GM12878 (cell line): Measurements from ENCODE around the gene PGGT1B. TPM values are rescaled to one million over a fixed set of nuclear protein-coding genes. Genes with fewer than 3 reads are reported as not detected.

Source experiments
- CBX5 ChIP-seq: sonication (generic); IDR thresholded peaks from 2 replicates; pipeline ENCODE4 v1.6.1; 2016; ENCODE audit warnings: low read depth, moderate library complexity, mild to moderate bottlenecking, inconsistent platforms
- CHD1 ChIP-seq: IDR thresholded peaks from 2 replicates; pipeline ENCODE4 v1.6.1; 2012; ENCODE audit warnings: low read depth, low read length, improper control_type of control experiment
- CHD4 ChIP-seq: fragments of 200-600 bp; sonication (generic); IDR thresholded peaks from 2 replicates; pipeline ENCODE4 v1.6.1; 2016; ENCODE audit warnings: mild to moderate bottlenecking
- DPF2 ChIP-seq: fragments of 450-650 bp; IDR thresholded peaks from 2 replicates; pipeline ENCODE4 v1.6.1; 2017; ENCODE audit warnings: mild to moderate bottlenecking
- E2F8 ChIP-seq: fragments of 450-650 bp; IDR thresholded peaks from 2 replicates; pipeline ENCODE4 v1.6.1; 2018; ENCODE audit warnings: mild to moderate bottlenecking, low read depth, moderate library complexity; ENCODE audit not compliant: partially characterized antibody
- ESRRA ChIP-seq: IDR thresholded peaks from 2 replicates; pipeline ENCODE4 v1.6.1; 2012; ENCODE audit warnings: mild to moderate bottlenecking, low read length, improper control_type of control experiment
- HDAC2 ChIP-seq: fragments of 200-600 bp; sonication (generic); IDR thresholded peaks from 2 replicates; pipeline ENCODE4 v1.6.1; 2017
- MYB ChIP-seq: fragments of 150-350 bp; IDR thresholded peaks from 2 replicates; pipeline ENCODE4 v1.6.1; 2014; ENCODE audit warnings: mild to moderate bottlenecking, low read depth, low read length, borderline replicate concordance
- NFXL1 ChIP-seq: fragments of 450-650 bp; IDR thresholded peaks from 2 replicates; pipeline ENCODE4 v1.6.1; 2017; ENCODE audit warnings: antibody characterized with exemption, mild to moderate bottlenecking, borderline replicate concordance
- NFYA ChIP-seq: IDR thresholded peaks from 2 replicates; pipeline ENCODE4 v1.6.1; 2011; ENCODE audit warnings: low read depth, mild to moderate bottlenecking, low read length, improper control_type of control experiment, borderline replicate concordance
- NRF1 ChIP-seq: conservative IDR thresholded peaks from 2 replicates; pipeline ENCODE4 v1.6.1; 2011; ENCODE audit warnings: mild to moderate bottlenecking, low read depth, low read length, improper control_type of control experiment
- RAD51 ChIP-seq: fragments of 450-650 bp; IDR thresholded peaks from 2 replicates; pipeline ENCODE4 v1.6.1; 2016; ENCODE audit warnings: moderate library complexity, mild to moderate bottlenecking, inconsistent platforms
- RB1 ChIP-seq: fragments of 450-650 bp; formaldehyde crosslinking; IDR thresholded peaks from 2 replicates; pipeline ENCODE4 v1.6.1; 2017; ENCODE audit warnings: mild to moderate bottlenecking, borderline replicate concordance
- RCOR1 ChIP-seq: conservative IDR thresholded peaks from 2 replicates; pipeline ENCODE4 v1.6.1; 2012; ENCODE audit warnings: low read depth, low read length, improper control_type of control experiment
- RFX5 ChIP-seq: IDR thresholded peaks from 2 replicates; pipeline ENCODE4 v1.6.1; 2011; ENCODE audit warnings: low read depth, low read length, improper control_type of control experiment
- SIN3A ChIP-seq: IDR thresholded peaks from 2 replicates; pipeline ENCODE4 v1.6.1; 2012; ENCODE audit warnings: low read depth, low read length, improper control_type of control experiment
- SKIL ChIP-seq: fragments of 450-650 bp; IDR thresholded peaks from 2 replicates; pipeline ENCODE4 v1.6.1; 2017; ENCODE audit warnings: mild to moderate bottlenecking, low read depth, inconsistent platforms; ENCODE audit not compliant: poor library complexity, severe bottlenecking
- SP1 ChIP-seq: IDR thresholded peaks from one replicate; pipeline ENCODE4 v1.6.1; 2011; ENCODE audit warnings: low read depth, low read length
- SRF ChIP-seq, 2 experiments: IDR thresholded peaks; 2 replicates each; pipeline ENCODE4 v1.6.1; 2011; ENCODE audit warnings: low read depth in 2 of 2, low read length in 2 of 2, mild to moderate bottlenecking in 1 of 2, moderate library complexity in 1 of 2
- TAF1 ChIP-seq: IDR thresholded peaks from 2 replicates; pipeline ENCODE4 v1.6.1; 2011; ENCODE audit warnings: mild to moderate bottlenecking, low read depth, low read length, borderline replicate concordance
- USF1 ChIP-seq: IDR thresholded peaks from 2 replicates; pipeline ENCODE4 v1.6.1; 2011; ENCODE audit warnings: borderline replicate concordance, low read depth, mild to moderate bottlenecking, moderate library complexity, mixed read lengths, low read length; ENCODE audit not compliant: insufficient read depth; ENCODE audit errors: extremely low read length
- ZBTB40 ChIP-seq: fragments of 450-650 bp; IDR thresholded peaks from 2 replicates; pipeline ENCODE4 v1.6.1; 2016; ENCODE audit warnings: mild to moderate bottlenecking, moderate library complexity, borderline replicate concordance
- ZNF384 ChIP-seq: IDR thresholded peaks from 2 replicates; pipeline ENCODE4 v1.6.1; 2012; ENCODE audit warnings: low read depth, mild to moderate bottlenecking, low read length, improper control_type of control experiment, borderline replicate concordance
- polyA plus RNA-seq, 11 experiments: library from polyadenylated mRNA; depleted of rRNA in 4 of 11; unstranded in 6 of 11; stranded (reverse) in 5 of 11; fragments of >200 nt; fragmentation: Nextera tagmentation in 4 of 11; fragmentation: Illumina TruSeq in 1 of 11; extraction: Ambion mirVana in 4 of 11; extraction: Trizol in 1 of 11; gene quantifications; 1 replicate in 1 of 11; 2 replicates in 10 of 11; pipeline versions ENCODE4 v1.2.1 to v1.2.3, GENCODE V29; 2011 to 2016; ENCODE audit warnings: inconsistent platforms in 2 of 11, missing spikeins in 2 of 11, low read depth in 1 of 11
- total RNA-seq, 4 experiments: library from RNA; depleted of rRNA in 3 of 4; stranded (reverse); fragments of >200 nt in 3 of 4; fragmentation: Illumina TruSeq in 1 of 4; extraction: Trizol in 1 of 4; gene quantifications; 2 replicates each; pipeline versions ENCODE4 v1.2.1 to v1.2.3, GENCODE V29; 2013 to 2021

The PGGT1B gene
- total and polyA plus RNA-seq, 10 of the 15 experiments (the other 5 are each of a cell fraction or from before 2014, with no cell fraction given): 5.0 to 38.4 (median 13.9) TPM

GRCh38 chr5:115209279-115209678 is 53.4 kb downstream of the PGGT1B start (continued):
- TF ChIP-seq RB1 (no peak), SIN3A (no peak), RCOR1 (no peak), ZBTB40 (no peak), USF1 (no peak), E2F8 (peak; percentile 54), DPF2 (peak; percentile 92), CHD4 (no peak), CHD1 (no peak), CBX5 (0 out of 2 replicates have a peak, but pooled peaks have one; percentile 44), SP1 (peak; percentile 26), SKIL (peak; percentile 99), RAD51 (0 out of 2 replicates have a peak, but pooled peaks have one; percentile 20), NRF1 (no peak), ZNF384 (no peak), NFXL1 (no peak), SRF (IDR thresholded peaks at IDR 0.05; ENCODE audit: low read depth in 2 of 2, low read length in 2 of 2) (no peak), NFYA (no peak), HDAC2 (no peak), ESRRA (no peak), TAF1 (no peak), MYB (no peak), RFX5 (no peak)
